ENCODE data around the gene SPOPL. TPM values are rescaled to one million over a fixed set of nuclear protein-coding genes. Genes with fewer than 3 reads are reported as not detected.

SPOPL gene
- total RNA-seq, 1 experiment from 2014 or later = 13.6 TPM

- DNase-seq = no peak
- no CpG with 5 or more reads among the region's 2 CpGs for WGBS (ENCODE audit: extremely low coverage, insufficient read length, low lambda C conversion rate)
Measured at GRCh38 chr2:138601458-138602165, 100.0 kb downstream of the SPOPL start.

More at GRCh38 chr2:138601458-138602165, 100.0 kb downstream of the SPOPL start:
- no peaks in the 10 kb centered on the region for H3K27me3 Mint-ChIP-seq (ENCODE audit: low read depth)
- Histone ChIP-seq H3K4me1 (ENCODE audit: insufficient read depth, low read length) (no peaks in the 10 kb centered on the region), H2BK5ac (ENCODE audit: insufficient read length, low read length) (no peak overlapping the region), H3K9me3 (ENCODE audit: control insufficient read depth, low read depth, low read length) (no peaks in the 10 kb centered on the region), H2BK12ac (ENCODE audit: insufficient read length, low read depth, low read length) (no peak overlapping the region), H4K8ac (replicated peaks; ENCODE audit: insufficient read length, low read depth, low read length) (no peak overlapping the region), H2BK120ac (ENCODE audit: low read depth, low read length, poor library complexity, severe bottlenecking) (no peak overlapping the region), H4K91ac (ENCODE audit: insufficient read length, low read depth, low read length) (no peak overlapping the region), H3K23me2 (ENCODE audit: insufficient read length, low read depth, low read length, poor library complexity, severe bottlenecking) (no peaks in the 10 kb centered on the region), H4K20me1 (ENCODE audit: control insufficient read depth, insufficient read depth, insufficient read length) (no peaks in the 10 kb centered on the region), H3K79me2 (ENCODE audit: insufficient read depth, low read length) (no peaks in the 10 kb centered on the region), H3K9ac (ENCODE audit: extremely low read depth, insufficient read length, low read length) (no peak overlapping the region), H3K23ac (ENCODE audit: insufficient read length, low read depth, low read length) (no peak overlapping the region), H3K79me1 (ENCODE audit: insufficient read depth, low read depth, low read length, poor library complexity, severe bottlenecking) (no peaks in the 10 kb centered on the region), H3K4ac (ENCODE audit: low read depth, low read length) (no peak overlapping the region), H2BK20ac (ENCODE audit: low read depth, low read length, poor library complexity, severe bottlenecking) (no peak overlapping the region), H2BK15ac (ENCODE audit: low read depth, low read length) (no peak overlapping the region), H3T11ph (ENCODE audit: low read length) (no peak overlapping the region), H3K18ac (ENCODE audit: insufficient read length, low read depth, low read length) (no peak overlapping the region), H3K14ac (ENCODE audit: insufficient read depth, low read length) (no peak overlapping the region), H4K5ac (ENCODE audit: insufficient read length, low read depth, low read length) (no peak overlapping the region), H3K27ac (ENCODE audit: insufficient read length, low read depth, low read length) (no peak overlapping the region), H3K4me2 (ENCODE audit: insufficient read depth, insufficient read length, low read length) (no peak overlapping the region), H3K56ac (ENCODE audit: insufficient read length, low read depth, low read length) (no peak overlapping the region), H2AFZ (ENCODE audit: low read length) (no peak overlapping the region), H3K27me3 (ENCODE audit: insufficient read depth, low read length) (no peaks in the 10 kb centered on the region), H2AK5ac (ENCODE audit: insufficient read length, low read length) (no peak overlapping the region)
- no peaks in the 10 kb centered on the region for H3K36me3 Mint-ChIP-seq (ENCODE audit: insufficient read depth in 1 of 3, low read depth in 3 of 3)
- peaks cover 1 to 11% of the 10 kb centered on the region in 2 experiments for H3K4me1 Mint-ChIP-seq
- no peak for TF ChIP-seq CTCF (conservative IDR thresholded peaks at IDR 0.05)
- H3K4me3 Mint-ChIP-seq = no peak overlapping the region
- no peaks in the 10 kb centered on the region for H3K9me3 Mint-ChIP-seq
- H3K27ac Mint-ChIP-seq = peak overlapping the region in 2 of 3 experiments; percentile 6 to 63; a peak in 3 of 7 replicates
